GM23248 (cell line): Measurements from ENCODE around the gene NDUFS6. TPM values are rescaled to one million over a fixed set of nuclear protein-coding genes. Genes with fewer than 3 reads are reported as not detected.
A peak's percentile ranks its signal among the peaks of the same experiment; 100 is the strongest.

ENCODE experiments used
- DNase-seq: peaks from one replicate; pipeline ENCODE4 v3.0.0-alpha.2; 2015
- H2AFZ ChIP-seq: fragments of 200-600 bp; sonication (generic); 2 replicates; pipeline ENCODE4 v1.6.1; 2016; ENCODE audit warnings: antibody characterized with exemption
- H3F3A ChIP-seq: fragments of 200-600 bp; sonication (generic); 2 replicates; pipeline ENCODE4 v1.6.1; 2016; ENCODE audit warnings: mild to moderate bottlenecking, antibody characterized with exemption, mixed run types; ENCODE audit not compliant: insufficient read depth
- H3K27ac ChIP-seq: fragments of 200-600 bp; sonication (generic); 2 replicates; pipeline ENCODE4 v1.5.1; 2016; ENCODE audit warnings: mild to moderate bottlenecking
- H3K27me3 ChIP-seq: fragments of 200-600 bp; sonication (generic); replicated peaks from 2 replicates; pipeline ENCODE4 v1.6.1; 2016; ENCODE audit warnings: mild to moderate bottlenecking; ENCODE audit not compliant: insufficient read depth
- H3K36me3 ChIP-seq: fragments of 200-600 bp; sonication (generic); 2 replicates; pipeline ENCODE4 v1.6.1; 2016; ENCODE audit warnings: low read depth, mild to moderate bottlenecking
- H3K4me1 ChIP-seq: fragments of 200-600 bp; sonication (generic); 2 replicates; pipeline ENCODE4 v1.6.1; 2016; ENCODE audit warnings: mild to moderate bottlenecking; ENCODE audit not compliant: insufficient read depth
- H3K4me2 ChIP-seq: fragments of 200-600 bp; sonication (generic); one replicate; pipeline ENCODE4 v1.6.1; 2016; ENCODE audit warnings: mild to moderate bottlenecking; ENCODE audit not compliant: unreplicated experiment
- H3K4me3 ChIP-seq: fragments of 200-600 bp; sonication (generic); 2 replicates; pipeline ENCODE4 v1.5.1; 2016; ENCODE audit warnings: mild to moderate bottlenecking
- H3K79me2 ChIP-seq: fragments of 200-600 bp; sonication (generic); 2 replicates; pipeline ENCODE4 v1.6.1; 2016; ENCODE audit warnings: mild to moderate bottlenecking; ENCODE audit not compliant: insufficient read depth
- H3K9ac ChIP-seq: fragments of 200-600 bp; sonication (generic); 2 replicates; pipeline ENCODE4 v1.6.1; 2016; ENCODE audit warnings: mild to moderate bottlenecking
- H3K9me2 ChIP-seq: fragments of 200-600 bp; sonication (generic); 2 replicates; pipeline ENCODE4 v1.6.1; 2016; ENCODE audit warnings: mixed run types, mild to moderate bottlenecking, moderate library complexity; ENCODE audit not compliant: insufficient read depth
- H3K9me3 ChIP-seq: fragments of 200-600 bp; sonication (generic); one replicate; pipeline ENCODE4 v1.6.1; 2017; ENCODE audit warnings: low read depth
- H4K20me1 ChIP-seq: fragments of 200-600 bp; sonication (generic); 2 replicates; pipeline ENCODE4 v1.6.0; 2016; ENCODE audit not compliant: insufficient read depth
- EZH2 ChIP-seq: fragments of 200-600 bp; sonication (generic); IDR thresholded peaks from 2 replicates; pipeline ENCODE4 v1.6.1; 2018; ENCODE audit warnings: antibody characterized with exemption, mild to moderate bottlenecking; ENCODE audit not compliant: insufficient read depth, poor library complexity, severe bottlenecking
- EZH2phosphoT487 ChIP-seq: fragments of 200-600 bp; sonication (generic); IDR thresholded peaks from 2 replicates; pipeline ENCODE4 v1.6.1; 2018; ENCODE audit warnings: antibody characterized with exemption, moderate library complexity, mild to moderate bottlenecking, low read depth; ENCODE audit not compliant: insufficient read depth
- WGBS, 2 experiments: methylation state at CpG; one replicate each; pipeline ENCODE4 v1.1.6; 2015 to 2017; ENCODE audit warnings: low lambda C conversion rate in 2 of 2, low coverage in 1 of 2; ENCODE audit errors: missing lambda C conversion rate in 2 of 2; 5-methylcytosine and 5-hydroxymethylcytosine counted together
- in situ Hi-C: fragments of 300-500 bp; cut with MboI; formaldehyde crosslinking; loops from 2 replicates; pipeline ENCODE4 v1.15.0; 2020
- polyA plus RNA-seq: library from polyadenylated mRNA; unstranded; fragments of >200 nt; fragmentation: Nextera tagmentation; extraction: Ambion mirVana; gene quantifications from 2 replicates; pipeline ENCODE4 v1.2.1, GENCODE V29; 2016
- total RNA-seq: library from RNA; depleted of rRNA; stranded (reverse); fragments of >200 nt; shearing (Covaris generic); gene quantifications from 2 replicates; pipeline ENCODE4 v1.2.3, GENCODE V29; 2014

NDUFS6 gene
- total and polyA plus RNA-seq, 2 experiments from 2014 or later = 39.6 to 106 TPM

DNA sequence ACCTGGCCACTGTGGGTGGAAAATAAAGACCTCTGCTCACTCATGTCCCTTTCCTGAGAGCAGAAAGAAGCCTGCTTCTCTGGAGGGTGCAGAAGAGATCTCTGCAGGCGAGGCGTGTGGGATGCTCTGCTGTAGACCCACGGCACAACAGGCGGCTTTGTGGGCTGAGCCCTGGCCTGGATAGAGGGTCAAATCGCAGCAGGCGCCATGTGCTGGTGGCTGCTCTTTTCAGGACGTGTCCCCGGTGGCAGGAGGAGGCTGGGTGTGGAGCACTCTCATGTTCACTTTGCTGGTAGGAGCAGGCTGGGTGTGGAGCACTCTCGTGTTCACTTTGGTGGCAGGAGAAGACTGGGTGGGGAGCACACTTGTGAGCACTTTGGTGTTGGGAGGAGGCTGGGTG lies 46.4 kb downstream of the NDUFS6 start:
- Histone ChIP-seq H4K20me1 (no peaks in the 10 kb centered on the region), H3K27ac (no peak overlapping the region), H3K9me3 (no peaks in the 10 kb centered on the region), H3K36me3 (no peaks in the 10 kb centered on the region), H2AFZ (no peak overlapping the region), H3K9me2 (no peaks in the 10 kb centered on the region), H3K4me3 (no peak overlapping the region), H3K4me2 (no peak overlapping the region), H3K79me2 (no peaks in the 10 kb centered on the region), H3F3A (no peaks in the 10 kb centered on the region), H3K9ac (no peak overlapping the region), H3K4me1 (no peaks in the 10 kb centered on the region), H3K27me3 (peaks cover 19% of the 10 kb centered on the region)
- TF ChIP-seq EZH2phosphoT487 (no peak), EZH2 (no peak)
- DNase-seq = no peak
- WGBS, 2 experiments = 49 to 56% methylated on average over 9 of the region's 9 CpGs
- in situ Hi-C loops = no loop called here

DNA sequence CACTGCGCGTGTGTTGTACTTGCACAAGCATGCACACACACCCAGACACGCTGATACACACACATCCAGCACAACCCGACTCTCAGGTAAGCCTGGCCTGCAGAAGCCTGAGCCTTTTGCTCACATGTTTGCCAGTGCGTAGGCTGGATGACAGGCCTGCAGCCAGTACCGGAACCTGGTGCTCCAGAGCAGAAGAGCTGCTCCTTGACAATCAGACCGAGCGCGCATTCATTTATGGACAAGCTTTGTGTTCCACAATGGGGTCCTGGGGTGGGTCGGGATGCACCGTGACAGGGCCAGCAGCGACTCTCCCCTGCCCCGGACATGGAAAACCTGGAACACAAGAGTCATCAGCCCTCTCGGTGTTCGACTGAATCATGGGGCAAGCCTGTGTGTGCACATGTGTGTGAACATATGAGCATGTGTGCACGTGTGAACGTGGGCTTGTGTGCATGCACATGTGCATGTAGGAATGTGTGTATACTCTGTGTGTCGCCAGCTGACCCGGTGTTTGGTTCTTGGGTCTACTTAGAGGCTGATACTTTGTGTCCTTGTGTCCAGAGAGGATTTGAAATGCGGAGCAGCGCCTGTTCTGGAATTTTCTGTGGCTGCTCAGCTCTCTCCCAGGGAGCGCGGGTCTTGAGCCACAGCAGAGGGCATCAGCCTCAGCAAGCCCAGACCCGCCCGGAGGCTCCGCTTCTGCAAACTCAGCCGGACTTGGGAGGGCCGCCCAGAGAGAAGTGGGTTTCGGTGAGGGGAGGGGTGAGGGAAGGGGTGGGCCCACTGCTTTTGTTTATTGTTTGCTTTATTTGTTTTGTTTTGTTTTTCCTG lies 49.3 kb downstream of the NDUFS6 start:
- Histone ChIP-seq H3K9ac (no peak overlapping the region), H3K9me2 (no peaks in the 10 kb centered on the region), H3K27ac (no peak overlapping the region), H3K4me3 (no peak overlapping the region), H4K20me1 (no peaks in the 10 kb centered on the region), H3K27me3 (peaks cover 44% of the 10 kb centered on the region), H3K4me2 (no peak overlapping the region), H2AFZ (no peak overlapping the region), H3K9me3 (no peaks in the 10 kb centered on the region), H3K36me3 (no peaks in the 10 kb centered on the region), H3K4me1 (no peaks in the 10 kb centered on the region), H3F3A (no peaks in the 10 kb centered on the region), H3K79me2 (no peaks in the 10 kb centered on the region)
- 51% methylated on average over 29 of the region's 29 CpGs for WGBS, 2 experiments
- in situ Hi-C loops = no loop called here
- DNase-seq = no peak
- no peak for TF ChIP-seq EZH2

DNA sequence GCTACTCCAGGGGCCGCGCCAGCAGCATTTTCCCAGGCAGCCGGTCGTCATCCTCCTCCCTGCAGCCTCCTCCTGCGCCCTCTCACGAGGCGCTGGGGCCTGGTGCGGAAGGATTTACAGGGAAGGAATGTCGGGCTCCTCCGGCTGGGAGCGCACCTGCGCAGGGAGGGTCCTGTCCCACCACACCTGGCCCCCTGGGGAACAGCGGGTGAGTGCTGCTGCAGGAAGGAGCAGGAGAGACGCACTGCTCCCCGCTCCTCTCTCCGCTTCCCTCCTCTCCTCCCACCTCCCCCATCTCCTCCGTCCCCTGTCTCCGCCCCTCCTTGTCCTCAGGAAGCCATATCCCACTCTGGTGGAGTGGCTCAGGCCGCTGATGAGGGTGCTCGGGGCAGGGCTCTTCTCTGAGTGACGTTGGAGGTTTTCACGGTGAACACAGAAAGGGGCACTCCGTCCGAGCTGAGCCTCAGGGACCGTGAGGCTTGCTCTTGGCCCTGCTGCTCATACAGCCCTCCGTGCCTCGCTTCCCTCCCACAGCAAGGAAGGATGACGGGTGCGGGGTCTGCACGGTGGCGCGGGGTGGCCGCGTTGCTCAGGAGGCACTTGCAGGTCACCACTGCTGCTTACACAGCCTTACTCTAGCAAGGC lies 50.2 kb downstream of the NDUFS6 start:
- WGBS, 2 experiments = 1 to 3% methylated on average over 27 to 33 of the region's 34 CpGs

DNA sequence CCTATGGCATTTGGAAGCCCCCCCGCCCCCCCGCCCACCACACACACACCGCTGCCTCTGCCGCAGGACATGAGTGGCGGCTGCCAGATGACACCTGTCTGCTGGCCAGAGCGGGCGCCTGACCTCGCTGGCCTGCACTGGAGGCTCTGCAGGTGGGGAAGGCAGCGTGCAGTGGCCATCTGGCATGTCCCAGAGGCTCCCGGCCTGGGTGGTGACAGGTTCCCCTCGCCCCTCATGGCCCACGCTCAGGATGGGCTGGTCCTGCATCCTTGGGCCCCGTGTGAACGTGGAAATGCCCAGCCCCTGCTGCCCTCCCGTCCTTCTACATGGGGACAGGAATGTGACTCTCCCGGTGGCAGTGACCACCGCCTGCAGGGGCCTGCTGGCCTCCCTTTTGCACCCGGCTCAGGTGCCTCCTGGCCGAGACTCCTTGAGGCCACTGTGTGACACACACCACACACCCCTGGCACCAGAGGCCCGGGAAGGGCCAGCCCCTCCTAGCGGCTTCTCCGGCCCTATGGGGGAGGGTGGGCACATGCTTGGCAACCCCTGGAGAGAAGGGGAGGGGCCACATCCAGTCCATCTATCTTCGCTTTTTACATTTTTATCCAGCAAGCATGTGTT lies 51.2 kb downstream of the NDUFS6 start:
- Histone ChIP-seq H3K79me2 (no peaks in the 10 kb centered on the region), H3K9me2 (no peaks in the 10 kb centered on the region), H3K36me3 (no peaks in the 10 kb centered on the region), H3K27me3 (peaks cover 50% of the 10 kb centered on the region), H4K20me1 (no peaks in the 10 kb centered on the region), H3F3A (no peaks in the 10 kb centered on the region), H3K9me3 (no peaks in the 10 kb centered on the region), H3K4me2 (no peak overlapping the region), H3K9ac (no peak overlapping the region), H3K4me3 (no peak overlapping the region), H3K4me1 (no peaks in the 10 kb centered on the region), H3K27ac (no peak overlapping the region), H2AFZ (no peak overlapping the region)
- DNase-seq = no peak
- WGBS, 2 experiments = 26 to 27% methylated on average over 15 to 19 of the region's 23 CpGs
- in situ Hi-C loops = no loop called here
- no peak for TF ChIP-seq EZH2
- TF ChIP-seq EZH2phosphoT487 = no peak

More for the DNA sequence above, 50.2 kb downstream of the NDUFS6 start:
- no peak overlapping the region for H3K4me2 ChIP-seq
- no peaks in the 10 kb centered on the region for H3K4me1 ChIP-seq
- no peak overlapping the region for H3K9ac ChIP-seq
- no peaks in the 10 kb centered on the region for H3K9me3 ChIP-seq
- no peaks in the 10 kb centered on the region for H3K79me2 ChIP-seq
- H3F3A ChIP-seq = no peaks in the 10 kb centered on the region
- H3K27ac ChIP-seq = no peak overlapping the region
- DNase-seq = no peak
- peaks cover 50% of the 10 kb centered on the region for H3K27me3 ChIP-seq
- H3K36me3 ChIP-seq = no peaks in the 10 kb centered on the region
- no peak overlapping the region for H3K4me3 ChIP-seq
- H2AFZ ChIP-seq = no peak overlapping the region
- H3K9me2 ChIP-seq = no peaks in the 10 kb centered on the region
- in situ Hi-C loops = no loop called here
- TF ChIP-seq EZH2phosphoT487 (no peak), EZH2 (peak; percentile 20)
- H4K20me1 ChIP-seq = no peaks in the 10 kb centered on the region
